Activated effector memory CD4-positive, alpha-beta T cell treated with Interleukin-2 at 50 U/mL for 16 hours (primary cell): ENCODE measurements around the gene C17orf50.
"Not testable (repeated sequence)": the region's sequence is repeated elsewhere in the genome, so short reads cannot be mapped to it uniquely, and the experiment has no call there.

ENCODE experiments used
- DNase-seq: peaks from one replicate; pipeline ENCODE4 v3.0.0-alpha.2; 2020

The C17orf50 gene

GRCh38 chr17:35735036-35735805 is 25.5 kb upstream of the C17orf50 start:
- DNase-seq = no peak

- no peak for DNase-seq
These were observed 24.5 kb upstream of the C17orf50 start for GRCh38 chr17:35736236-35736635.

GRCh38 chr17:35738519-35739133 is 22.1 kb upstream of the C17orf50 start:
- DNase-seq = no peak

GRCh38 chr17:35740216-35740615 is 20.5 kb upstream of the C17orf50 start:
- DNase-seq = no peak

- no peak for DNase-seq
These were observed 19.4 kb upstream of the C17orf50 start for GRCh38 chr17:35740997-35741931.

GRCh38 chr17:35742496-35742895 is 18.2 kb upstream of the C17orf50 start:
- no peak for DNase-seq

- DNase-seq = no peak
These were observed 17.7 kb upstream of the C17orf50 start for GRCh38 chr17:35742896-35743477.

GRCh38 chr17:35743626-35744328 is 16.9 kb upstream of the C17orf50 start:
- DNase-seq = no peak

- DNase-seq = no peak
These were observed 15.9 kb upstream of the C17orf50 start for GRCh38 chr17:35744830-35745229.

GRCh38 chr17:35745246-35745645 is 15.4 kb upstream of the C17orf50 start:
- no peak for DNase-seq

GRCh38 chr17:35745749-35746320 is 14.9 kb upstream of the C17orf50 start:
- no peak for DNase-seq

- DNase-seq = peak; percentile 61
These were observed 13.1 kb upstream of the C17orf50 start for GRCh38 chr17:35747540-35748017.

- DNase-seq = no peak
These were observed 12.3 kb upstream of the C17orf50 start for GRCh38 chr17:35748341-35748841.

- DNase-seq = no peak
These were observed 11.7 kb upstream of the C17orf50 start for GRCh38 chr17:35748979-35749378.

- no peak for DNase-seq
These were observed 10.9 kb upstream of the C17orf50 start for GRCh38 chr17:35749560-35750412.

GRCh38 chr17:35750526-35751395 is 9.9 kb upstream of the C17orf50 start:
- DNase-seq = no peak

GRCh38 chr17:35751541-35751940 is 9.1 kb upstream of the C17orf50 start:
- DNase-seq = not testable (repeated sequence)

- no peak for DNase-seq
These were observed 8.2 kb upstream of the C17orf50 start for GRCh38 chr17:35752471-35752870.

GRCh38 chr17:35752945-35753764 is 7.5 kb upstream of the C17orf50 start, which contains the start of gene GAS2L2:
GAS2L2 (minus strand) TSS chr17:35753239; CDS start chr17:35752850, 389 bp downstream.
- no peak for DNase-seq
